PC-3 (cell line): ENCODE measurements around the gene TNIP1. TPM values are rescaled to one million over a fixed set of nuclear protein-coding genes. Genes with fewer than 3 reads are reported as not detected.

Experiments used
- ATAC-seq: fragments of 200-7000 bp; cut with Tn5 transposase; 2 replicates; pipeline ENCODE4 v1.9.1; 2020; ENCODE audit warnings: mild to moderate bottlenecking, moderate library complexity
- BruUV-seq: library from RNA; stranded (reverse); fragments of 400-500 nt; replicated peaks from 2 replicates; lab custom pipeline; 2021; lab: Mats Ljungman, UMichigan
- CTCF ChIA-PET: fragments of 300-600 bp; sonication (Branson Sonifier 250); formaldehyde crosslinking; loops from one replicate; lab custom pipeline; 2022; ENCODE audit warnings: antibody characterized with exemption; lab: Charles Lee
- POLR2A ChIA-PET: fragments of 300-600 bp; sonication (Branson Sonifier 250); formaldehyde crosslinking; loops from one replicate; lab custom pipeline; 2022; ENCODE audit warnings: antibody characterized with exemption; ENCODE audit not compliant: unreplicated experiment; lab: Charles Lee
- DNase-seq: peaks from one replicate; pipeline ENCODE4 v3.0.0-alpha.2; 2015
- H2AFZ ChIP-seq: fragments of 300-600 bp; sonication (generic); 2 replicates; pipeline ENCODE4 v1.6.0; 2016; ENCODE audit warnings: antibody characterized with exemption, low read length
- H3F3A ChIP-seq: fragments of 300-600 bp; sonication (generic); one replicate; pipeline ENCODE4 v1.6.0; 2017; ENCODE audit warnings: antibody characterized with exemption, low read length, control low read depth, mild to moderate bottlenecking; ENCODE audit not compliant: unreplicated experiment
- H3K27ac ChIP-seq: fragments of 300-600 bp; sonication (generic); 2 replicates; pipeline ENCODE4 v1.5.1; 2016; ENCODE audit warnings: mild to moderate bottlenecking, low read length
- H3K27me3 ChIP-seq: fragments of 300-600 bp; sonication (generic); 2 replicates; pipeline ENCODE4 v1.6.1; 2016; ENCODE audit warnings: low read length, mixed read lengths
- H3K36me3 ChIP-seq: fragments of 300-600 bp; sonication (generic); 2 replicates; pipeline ENCODE4 v1.6.1; 2016; ENCODE audit warnings: low read depth, mixed run types, low read length, mixed read lengths
- H3K4me1 ChIP-seq: fragments of 300-600 bp; sonication (generic); 2 replicates; pipeline ENCODE4 v1.5.1; 2016; ENCODE audit warnings: low read length; ENCODE audit not compliant: insufficient read depth
- H3K4me2 ChIP-seq: fragments of 300-600 bp; sonication (generic); 2 replicates; pipeline ENCODE4 v1.6.0; 2016; ENCODE audit warnings: low read length
- H3K4me3 ChIP-seq: fragments of 300-600 bp; sonication (generic); 2 replicates; pipeline ENCODE4 v1.5.1; 2016; ENCODE audit warnings: mild to moderate bottlenecking, low read length, mixed read lengths
- H3K79me2 ChIP-seq: fragments of 300-600 bp; sonication (generic); 2 replicates; pipeline ENCODE4 v1.6.1; 2017; ENCODE audit warnings: low read length, mixed read lengths
- H3K9ac ChIP-seq: fragments of 300-600 bp; sonication (generic); 2 replicates; pipeline ENCODE4 v1.6.0; 2016; ENCODE audit warnings: mild to moderate bottlenecking, low read length
- H3K9me2 ChIP-seq: fragments of 300-600 bp; sonication (generic); replicated peaks from 2 replicates; pipeline ENCODE4 v1.6.1; 2016; ENCODE audit warnings: mixed run types, low read length, mixed read lengths
- H3K9me3 ChIP-seq: fragments of 300-600 bp; sonication (generic); 2 replicates; pipeline ENCODE4 v1.6.1; 2016; ENCODE audit warnings: low read length, mixed read lengths
- H4K20me1 ChIP-seq: fragments of 300-600 bp; sonication (generic); 2 replicates; pipeline ENCODE4 v1.6.1; 2016; ENCODE audit warnings: low read length, mixed read lengths
- EZH2 ChIP-seq: fragments of 300-600 bp; sonication (generic); IDR thresholded peaks from one replicate; pipeline ENCODE4 v1.6.1; 2017; ENCODE audit warnings: antibody characterized with exemption, mild to moderate bottlenecking, low read length; ENCODE audit not compliant: unreplicated experiment
- EZH2phosphoT487 ChIP-seq: fragments of 300-600 bp; sonication (generic); IDR thresholded peaks from 2 replicates; pipeline ENCODE4 v1.6.1; 2018; ENCODE audit warnings: mild to moderate bottlenecking, antibody characterized with exemption, low read length, borderline replicate concordance
- intact Hi-C: fragments of 100-400 bp; cut with micrococcal nuclease; formaldehyde crosslinking; loops from 2 replicates; pipeline ENCODE4 v1.9.0; 2023
- total RNA-seq: library from RNA; depleted of rRNA; stranded (reverse); fragments of >200 nt; gene quantifications from 2 replicates; pipeline ENCODE4 v1.2.3, GENCODE V29; 2014
- TF ChIP-seq, protein P1 (sequence below): fragments of 300-600 bp; sonication (generic); conservative IDR thresholded peaks from 2 replicates; pipeline ENCODE4 v1.5.1; 2017; ENCODE audit warnings: antibody characterized with exemption, low read depth, mild to moderate bottlenecking, low read length

Gene TNIP1
- total RNA-seq, 1 experiment from 2014 or later, result 90.0 TPM

DNA sequence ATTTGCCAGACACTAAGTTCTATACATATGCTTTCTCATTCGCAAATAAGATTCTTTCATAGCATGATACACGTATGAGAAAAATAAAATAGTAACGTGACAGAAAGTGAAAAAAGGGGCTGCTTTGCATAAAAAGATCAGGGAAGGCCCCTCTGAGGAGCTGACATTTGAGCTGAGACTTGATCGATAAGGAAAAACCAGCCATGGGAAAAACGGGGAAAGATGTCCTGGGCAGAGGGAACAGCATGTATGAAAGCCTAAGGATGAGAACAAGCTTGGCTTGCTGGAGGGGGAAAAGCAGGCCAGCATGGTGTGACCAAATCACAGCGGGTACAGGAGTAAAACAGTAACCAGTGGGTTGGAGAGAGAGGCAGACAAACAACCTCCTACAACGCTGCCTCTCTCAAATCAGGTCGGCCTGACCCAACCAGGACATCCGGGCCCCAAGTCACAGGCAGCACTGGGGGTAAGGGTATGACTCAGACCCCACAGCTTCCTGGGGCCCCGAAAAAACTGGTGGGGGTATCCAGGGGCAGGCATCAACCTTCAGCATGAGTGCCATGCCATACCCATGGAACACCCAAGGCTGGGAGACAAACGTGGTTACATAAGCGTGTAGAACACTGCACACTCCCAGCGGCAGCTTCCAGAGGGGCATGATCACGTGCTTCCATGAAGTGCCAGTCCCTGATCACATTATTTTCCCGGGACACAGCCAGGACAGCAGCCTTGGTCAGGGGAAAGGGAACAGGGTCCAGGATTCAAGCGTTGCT lies 2.2 kb downstream of the TNIP1 start:
- Histone ChIP-seq H3K27me3 (no peaks in the 10 kb centered on the region), H3K9me3 (no peaks in the 10 kb centered on the region), H3K27ac (peak overlapping the region; percentile 92; the same call in 1 of the 2 replicates), H4K20me1 (peaks cover 11% of the 10 kb centered on the region; the same call in 1 of the 2 replicates), H3K79me2 (peaks cover 80% of the 10 kb centered on the region), H3K4me3 (no peak overlapping the region), H3K36me3 (peaks cover 14% of the 10 kb centered on the region; the same call in 1 of the 2 replicates), H3K4me1 (peaks cover 75% of the 10 kb centered on the region), H2AFZ (no peak overlapping the region), H3K9me2 (no peaks in the 10 kb centered on the region), H3F3A (peaks cover 13% of the 10 kb centered on the region), H3K9ac (peak overlapping the region; percentile 98), H3K4me2 (peak overlapping the region; percentile 14; the same call in 1 of the 2 replicates)
- no peak for DNase-seq
- ChIA-PET POLR2A (no interaction called here), CTCF (no interaction called here)
- intact Hi-C loops, result no loop called here
- no peak for ATAC-seq
- no TSS peak for BruUV-seq
- TF ChIP-seq EZH2phosphoT487 (no peak), EZH2 (no peak)
- TF ChIP-seq, protein P1, sequence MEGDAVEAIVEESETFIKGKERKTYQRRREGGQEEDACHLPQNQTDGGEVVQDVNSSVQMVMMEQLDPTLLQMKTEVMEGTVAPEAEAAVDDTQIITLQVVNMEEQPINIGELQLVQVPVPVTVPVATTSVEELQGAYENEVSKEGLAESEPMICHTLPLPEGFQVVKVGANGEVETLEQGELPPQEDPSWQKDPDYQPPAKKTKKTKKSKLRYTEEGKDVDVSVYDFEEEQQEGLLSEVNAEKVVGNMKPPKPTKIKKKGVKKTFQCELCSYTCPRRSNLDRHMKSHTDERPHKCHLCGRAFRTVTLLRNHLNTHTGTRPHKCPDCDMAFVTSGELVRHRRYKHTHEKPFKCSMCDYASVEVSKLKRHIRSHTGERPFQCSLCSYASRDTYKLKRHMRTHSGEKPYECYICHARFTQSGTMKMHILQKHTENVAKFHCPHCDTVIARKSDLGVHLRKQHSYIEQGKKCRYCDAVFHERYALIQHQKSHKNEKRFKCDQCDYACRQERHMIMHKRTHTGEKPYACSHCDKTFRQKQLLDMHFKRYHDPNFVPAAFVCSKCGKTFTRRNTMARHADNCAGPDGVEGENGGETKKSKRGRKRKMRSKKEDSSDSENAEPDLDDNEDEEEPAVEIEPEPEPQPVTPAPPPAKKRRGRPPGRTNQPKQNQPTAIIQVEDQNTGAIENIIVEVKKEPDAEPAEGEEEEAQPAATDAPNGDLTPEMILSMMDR, result no peak

- Histone ChIP-seq H4K20me1 (peaks cover 11% of the 10 kb centered on the region; the same call in 1 of the 2 replicates), H3K9ac (no peak overlapping the region), H3K79me2 (peaks cover 87% of the 10 kb centered on the region), H3K27me3 (no peaks in the 10 kb centered on the region), H3K27ac (no peak overlapping the region), H3K4me3 (no peak overlapping the region), H3K4me1 (peaks cover 69% of the 10 kb centered on the region), H3K4me2 (no peak overlapping the region), H3F3A (peaks cover 13% of the 10 kb centered on the region), H2AFZ (no peak overlapping the region), H3K36me3 (peaks cover 14% of the 10 kb centered on the region; the same call in 1 of the 2 replicates), H3K9me3 (no peaks in the 10 kb centered on the region), H3K9me2 (no peaks in the 10 kb centered on the region)
- ATAC-seq (no peak), DNase-seq (no peak)
- TF ChIP-seq, protein P1, result no peak
- TF ChIP-seq EZH2phosphoT487 (no peak), EZH2 (no peak)
- no TSS peak for BruUV-seq
- POLR2A ChIA-PET, result no interaction called here
- CTCF ChIA-PET, result no interaction called here
- intact Hi-C loops, result no loop called here
These were observed 2.9 kb downstream of the TNIP1 start for GRCh38 chr5:151077967-151078366.

DNA sequence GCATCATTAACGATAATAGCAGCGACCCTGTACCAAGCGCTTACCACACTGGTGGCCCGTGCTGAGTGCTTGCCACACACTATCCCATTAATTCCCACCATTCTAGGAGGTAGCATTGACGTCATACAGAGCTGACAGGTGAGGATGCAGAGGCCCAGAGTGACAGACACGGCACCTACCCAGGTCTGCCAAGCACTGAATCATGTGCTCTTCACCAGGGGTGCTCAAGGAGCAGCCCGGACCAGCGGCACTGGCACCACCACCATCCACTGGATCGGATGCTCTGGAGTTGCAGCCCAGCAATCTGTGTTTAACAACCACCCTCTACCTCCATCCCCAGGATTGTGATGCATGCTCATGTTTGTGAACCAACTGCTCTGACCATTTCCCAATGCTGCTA lies 3.4 kb downstream of the TNIP1 start:
- Histone ChIP-seq H3K4me3 (no peak overlapping the region), H2AFZ (no peak overlapping the region), H3F3A (peaks cover 13% of the 10 kb centered on the region), H3K4me1 (peaks cover 69% of the 10 kb centered on the region), H3K9me3 (no peaks in the 10 kb centered on the region), H3K9me2 (no peaks in the 10 kb centered on the region), H3K36me3 (peaks cover 14% of the 10 kb centered on the region; the same call in 1 of the 2 replicates), H3K27ac (no peak overlapping the region), H4K20me1 (peaks cover 11% of the 10 kb centered on the region; the same call in 1 of the 2 replicates), H3K27me3 (no peaks in the 10 kb centered on the region), H3K79me2 (peaks cover 89% of the 10 kb centered on the region), H3K4me2 (peak overlapping the region; percentile 58; the same call in 1 of the 2 replicates), H3K9ac (no peak overlapping the region)
- BruUV-seq, result no TSS peak
- ChIA-PET CTCF (no interaction called here), POLR2A (no interaction called here)
- no peak for TF ChIP-seq EZH2phosphoT487
- TF ChIP-seq, protein P1, result no peak
- DNase-seq (no peak), ATAC-seq (no peak)
- intact Hi-C loops, result no loop called here
